ENCODE results near the gene DCHS2. TPM values are rescaled to one million over a fixed set of nuclear protein-coding genes. Genes with fewer than 3 reads are reported as not detected.

DCHS2 gene
- total and polyA plus RNA-seq, 2 of the 8 experiments (the other 6 are each of a cell fraction or from before 2014, with no cell fraction given): 0.54 to 2.6 TPM

DNA sequence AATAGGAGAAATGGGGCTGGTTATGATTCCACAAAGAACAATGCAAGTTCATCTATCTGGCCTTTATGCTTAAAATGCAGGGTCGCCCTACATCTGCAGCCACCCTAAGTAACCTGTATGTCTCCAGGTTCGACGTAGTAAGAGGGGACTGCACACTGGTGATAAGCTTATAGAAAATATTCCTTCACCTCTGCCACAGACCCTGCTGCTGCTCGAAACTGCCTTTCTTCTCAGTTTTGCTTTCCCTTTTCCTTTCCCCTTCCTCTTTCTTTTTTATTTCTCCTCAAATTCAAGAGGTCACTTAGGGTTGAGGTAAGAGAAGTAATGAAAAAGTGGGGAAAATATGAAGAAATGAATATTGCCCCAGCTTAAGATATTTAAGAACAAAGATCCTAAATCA lies 123.5 kb downstream of the DCHS2 start:
- no peak overlapping the region for H3K18ac ChIP-seq (ENCODE audit: extremely low read depth, low read length)
- H3K4me1 ChIP-seq (replicated peaks in 1 of 4; ENCODE audit: control insufficient read depth in 3 of 4, insufficient read depth in 4 of 4, low read length in 3 of 4): no peaks in the 10 kb centered on the region; a peak in 1 of 7 replicates
- H2BK120ac ChIP-seq (replicated peaks; ENCODE audit: low read depth, low read length): no peak overlapping the region
- no peak overlapping the region for H3K4me2 ChIP-seq (ENCODE audit: insufficient read depth in 1 of 2, low read depth in 2 of 2, low read length in 2 of 2)
- H2AFZ ChIP-seq (ENCODE audit: low read length): no peak overlapping the region
- H2BK20ac ChIP-seq (ENCODE audit: low read length): no peak overlapping the region
- no peak overlapping the region for H2BK12ac ChIP-seq (ENCODE audit: low read depth, low read length)
- H3K14ac ChIP-seq (ENCODE audit: insufficient read length): no peak overlapping the region
- H3K79me2 ChIP-seq (ENCODE audit: control insufficient read depth in 1 of 2, insufficient read depth in 2 of 2, low read length in 2 of 2): no peaks in the 10 kb centered on the region
- H4K8ac ChIP-seq (ENCODE audit: extremely low read depth, insufficient read depth, low read length): no peak overlapping the region
- no peak overlapping the region for H3K56ac ChIP-seq (replicated peaks; ENCODE audit: insufficient read length, low read depth, low read length)
- no peak overlapping the region for H2BK15ac ChIP-seq (ENCODE audit: low read length)
- CTCF ChIA-PET (ENCODE audit: partially characterized antibody): interaction anchor here (1.0 to 1.2 kb wide), 2 partner anchors 14 to 37 kb away, joined by 3 read pairs; no protein-coding TSS in a partner anchor
- WGBS, 2 experiments (ENCODE audit: extremely low coverage in 1 of 2, insufficient coverage in 1 of 2, insufficient read length in 1 of 2, insufficient replicate concordance in 2 of 2, low coverage in 1 of 2, low lambda C conversion rate in 2 of 2, missing lambda C conversion rate in 1 of 2): 84% methylated on average over 4 of the region's 4 CpGs; no CpG with 5 or more reads in 1 of the 2 experiments
- H3K79me1 ChIP-seq (ENCODE audit: low read depth, low read length): no peaks in the 10 kb centered on the region
- POLR2A ChIA-PET (ENCODE audit: partially characterized antibody): no interaction called here
- no peak overlapping the region for H2BK5ac ChIP-seq (ENCODE audit: low read depth, low read length)
- no peak overlapping the region for H3K4me3 ChIP-seq (ENCODE audit: extremely low read depth in 1 of 4, insufficient read depth in 2 of 4, low read depth in 3 of 4, low read length in 4 of 4)
- no peak overlapping the region for H3K23ac ChIP-seq (ENCODE audit: insufficient read length)
- H2AK5ac ChIP-seq (ENCODE audit: low read depth, low read length): no peak overlapping the region
- DNase-seq (ENCODE audit: low read depth in 1 of 2, low spot score in 2 of 2) (no peak), FAIRE-seq (no peak)
- no peak overlapping the region for H3K27ac ChIP-seq (ENCODE audit: low read depth, low read length)
- no peak overlapping the region for H3K9ac ChIP-seq (replicated peaks in 1 of 4; ENCODE audit: extremely low read depth in 1 of 4, low read depth in 3 of 4, low read length in 3 of 4)
- H4K5ac ChIP-seq (ENCODE audit: insufficient read length, low read depth, low read length): no peak overlapping the region
- no peaks in the 10 kb centered on the region for H3K36me3 ChIP-seq (ENCODE audit: control insufficient read depth in 2 of 4, insufficient read depth in 4 of 4, low read length in 3 of 4)
- no peaks in the 10 kb centered on the region for H3K27me3 ChIP-seq (replicated peaks in 1 of 4; ENCODE audit: control insufficient read depth in 3 of 4, extremely low read depth in 1 of 4, insufficient read depth in 3 of 4, low read length in 3 of 4)
- no peak overlapping the region for H4K91ac ChIP-seq (replicated peaks; ENCODE audit: insufficient read length, low read length)
- no peak overlapping the region for H3K4ac ChIP-seq (replicated peaks; ENCODE audit: insufficient read length, low read depth, low read length)
- H4K20me1 ChIP-seq (replicated peaks in 1 of 2; ENCODE audit: control insufficient read depth in 1 of 2, insufficient read depth in 2 of 2, low read length in 2 of 2): no peaks in the 10 kb centered on the region
- H3K23me2 ChIP-seq (ENCODE audit: low read depth, low read length): no peaks in the 10 kb centered on the region
- no peaks in the 10 kb centered on the region for H3K9me3 ChIP-seq (ENCODE audit: insufficient read depth in 2 of 2, low read depth in 1 of 2, low read length in 1 of 2)
- TF ChIP-seq KDM5A (IDR thresholded peaks at IDR 0.05; ENCODE audit: low read length) (no peak), RAD21 (IDR thresholded peaks at IDR 0.05 in 1 of 2, conservative IDR thresholded peaks at IDR 0.05 in 1 of 2; ENCODE audit: low read depth in 2 of 2, low read length in 2 of 2) (no peak), RXRA (IDR thresholded peaks at IDR 0.05; ENCODE audit: insufficient read depth, low read depth, low read length) (no peak), SUZ12 (IDR thresholded peaks at IDR 0.05; ENCODE audit: low read length) (no peak)

All from H1 (cell line).